Measurements from ENCODE around the gene CACFD1.

The CACFD1 gene

GRCh38 chr9:133515615-133516255, 56.0 kb downstream of the CACFD1 start:
- Histone ChIP-seq H3K4me3 (no peak overlapping the region), H3K27ac (no peak overlapping the region)
- DNase-seq (ENCODE audit: low spot score) = no peak
- TF ChIP-seq CTCF (IDR thresholded peaks at IDR 0.05) = no peak

- Histone ChIP-seq H3K27ac (no peak overlapping the region), H3K4me3 (no peak overlapping the region)
- no peak for DNase-seq (ENCODE audit: low spot score)
- TF ChIP-seq CTCF (IDR thresholded peaks at IDR 0.05) = no peak
Measured at GRCh38 chr9:133516256-133516960, 56.6 kb downstream of the CACFD1 start.

- no peak for TF ChIP-seq CTCF (IDR thresholded peaks at IDR 0.05)
- no peak for DNase-seq (ENCODE audit: low spot score)
- Histone ChIP-seq H3K4me3 (no peak overlapping the region), H3K27ac (no peak overlapping the region)
Measured at GRCh38 chr9:133516961-133517350, 57.2 kb downstream of the CACFD1 start.

- Histone ChIP-seq H3K27ac (no peak overlapping the region), H3K4me3 (no peak overlapping the region)
- DNase-seq (ENCODE audit: low spot score) = no peak
- no peak for TF ChIP-seq CTCF (IDR thresholded peaks at IDR 0.05)
Measured at GRCh38 chr9:133517711-133518110, 57.9 kb downstream of the CACFD1 start.

- Histone ChIP-seq H3K27ac (no peak overlapping the region), H3K4me3 (no peak overlapping the region)
- TF ChIP-seq CTCF (IDR thresholded peaks at IDR 0.05) = no peak
- DNase-seq (ENCODE audit: low spot score) = no peak
Measured at GRCh38 chr9:133518200-133518599, 58.4 kb downstream of the CACFD1 start.

- Histone ChIP-seq H3K27ac (no peak overlapping the region), H3K4me3 (no peak overlapping the region)
- no peak for TF ChIP-seq CTCF (IDR thresholded peaks at IDR 0.05)
- no peak for DNase-seq (ENCODE audit: low spot score)
Measured at GRCh38 chr9:133518706-133519449, 59.1 kb downstream of the CACFD1 start.

Measured in coronary artery (tissue), 2 donors.